KG1 (cell line): ENCODE measurements around the gene SMTNL1.

Source experiments
- DNase-seq: peaks from one replicate; lab custom pipeline; 2025; lab: John Stamatoyannopoulos, UW

Gene SMTNL1

DNA sequence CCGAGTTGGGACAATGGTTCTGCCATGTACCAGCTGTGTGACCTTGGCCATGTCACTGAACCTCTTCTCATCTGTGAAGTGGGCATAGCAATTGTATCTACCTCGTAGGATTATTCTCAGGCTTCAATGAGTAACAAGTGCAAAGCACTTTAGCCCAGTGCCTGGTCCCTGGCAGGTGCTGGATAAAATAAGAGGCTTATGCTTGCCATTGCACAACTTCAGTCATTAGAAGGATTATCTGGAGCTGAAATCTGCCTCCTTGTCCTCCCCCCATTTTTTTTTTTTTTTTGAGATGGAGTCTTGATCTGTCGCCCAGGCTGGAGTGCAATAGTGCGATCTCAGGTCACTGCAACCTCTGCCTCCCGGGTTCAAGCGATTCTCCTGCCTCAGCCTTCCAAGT is 7.2 kb downstream of the SMTNL1 start:
- no peak for DNase-seq

DNA sequence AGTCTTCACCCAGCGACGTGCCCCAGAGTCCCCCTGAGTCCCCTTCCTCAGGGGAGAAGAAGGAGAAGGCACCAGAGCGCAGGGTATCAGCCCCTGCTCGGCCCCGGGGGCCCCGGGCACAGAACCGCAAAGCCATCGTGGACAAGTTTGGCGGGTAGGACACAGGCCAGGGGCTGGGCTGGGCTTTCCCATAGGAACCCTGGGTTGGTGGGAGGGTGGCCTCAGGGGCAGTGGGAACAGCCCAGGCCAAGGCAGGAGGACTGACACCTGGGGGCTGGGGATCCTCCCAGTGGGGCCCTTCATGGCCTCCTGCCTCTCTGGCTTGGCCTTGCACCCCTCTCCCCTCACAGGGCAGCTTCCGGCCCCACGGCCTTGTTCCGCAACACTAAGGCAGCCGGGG is 8.5 kb downstream of the SMTNL1 start:
- DNase-seq, result no peak

DNA sequence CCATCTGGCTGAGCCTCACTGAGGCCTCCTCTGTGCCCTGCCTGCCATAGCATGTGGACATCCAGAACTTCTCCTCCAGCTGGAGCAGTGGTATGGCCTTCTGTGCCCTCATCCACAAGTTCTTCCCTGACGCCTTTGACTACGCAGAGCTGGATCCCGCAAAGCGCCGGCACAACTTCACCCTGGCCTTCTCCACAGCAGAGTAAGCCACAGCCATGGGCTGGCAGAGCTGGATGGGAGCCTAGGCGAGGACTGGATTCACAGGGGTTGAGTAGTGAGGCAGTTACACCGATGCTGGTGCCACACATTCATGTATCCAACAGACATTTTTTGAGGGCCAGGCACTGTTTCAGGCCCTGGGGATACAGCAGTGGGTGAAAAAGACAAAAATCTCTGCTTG is 9.1 kb downstream of the SMTNL1 start:
- DNase-seq, result no peak

DNA sequence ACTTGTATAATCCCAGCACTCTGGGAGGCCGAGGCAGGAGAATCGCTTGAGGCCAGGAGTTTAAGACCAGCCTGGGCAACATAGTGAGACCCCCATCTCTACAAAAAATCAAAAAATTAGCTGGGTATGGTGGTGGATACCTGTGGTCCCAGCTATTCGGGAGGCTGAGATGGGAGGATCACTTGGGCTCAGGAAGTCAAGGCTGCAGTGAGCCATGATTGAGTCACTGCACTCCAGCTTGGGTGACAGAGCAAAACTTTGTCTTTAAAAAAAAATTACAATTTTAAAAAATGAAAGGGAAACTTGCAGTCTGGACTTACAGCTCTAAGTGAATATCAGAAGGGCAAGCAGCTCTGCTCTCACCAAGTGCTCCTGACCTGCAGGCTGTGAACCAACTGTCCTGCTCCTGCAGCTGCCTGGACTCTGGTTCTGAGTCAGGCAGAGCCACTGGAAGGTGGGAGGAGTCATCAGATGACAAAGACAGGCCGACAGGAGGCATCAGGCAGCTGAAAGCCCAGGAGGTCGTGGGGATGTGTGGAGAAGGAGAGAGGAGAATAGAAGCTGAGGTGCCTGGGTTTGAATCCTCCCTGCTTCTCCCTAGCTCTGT is 9.6 kb downstream of the SMTNL1 start:
- DNase-seq, result no peak

DNA sequence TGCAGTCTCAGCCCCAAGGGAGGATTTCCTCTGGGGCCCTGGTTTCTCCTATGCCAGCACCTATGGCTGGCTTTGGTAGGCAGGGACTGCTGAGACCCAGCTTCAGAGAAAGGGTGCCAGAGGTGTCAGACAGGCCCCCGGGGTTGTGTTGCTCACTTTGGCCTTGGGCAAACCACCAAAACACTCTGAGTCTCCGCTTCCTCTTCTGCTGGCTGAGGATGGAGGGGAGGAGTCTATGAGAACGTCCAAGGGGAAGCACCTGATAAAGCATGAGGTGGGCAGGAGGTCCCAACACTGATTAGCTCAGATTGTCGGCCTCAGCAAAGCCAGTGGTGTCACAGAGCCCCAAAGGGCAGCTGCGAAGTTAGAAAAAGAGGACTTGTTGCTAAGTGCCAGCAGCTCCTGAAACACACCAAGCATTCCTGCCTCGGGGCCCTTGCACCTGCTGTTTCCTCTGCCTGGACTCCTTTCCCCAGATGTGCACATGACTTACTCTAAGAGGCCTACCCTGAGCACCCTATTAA is 10.5 kb downstream of the SMTNL1 start:
- DNase-seq, result no peak

DNA sequence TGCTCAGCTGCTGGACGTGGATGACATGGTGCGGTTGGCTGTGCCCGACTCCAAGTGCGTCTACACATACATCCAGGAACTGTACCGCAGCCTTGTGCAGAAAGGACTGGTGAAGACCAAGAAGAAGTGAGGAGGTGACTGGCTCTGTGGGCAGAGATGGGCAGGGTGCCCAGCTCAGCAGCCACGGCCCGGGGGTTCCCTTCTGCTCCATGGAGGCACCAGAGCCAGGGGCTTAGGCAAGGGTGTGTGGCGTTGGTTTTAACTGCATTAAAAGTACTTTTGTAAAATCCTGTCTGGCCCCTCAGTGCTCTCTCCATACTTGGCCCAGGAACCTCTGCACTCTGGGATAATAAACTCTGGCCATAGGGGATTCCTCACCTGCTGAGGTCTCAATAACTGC is 12.6 kb downstream of the SMTNL1 start:
- DNase-seq, result no peak

DNA sequence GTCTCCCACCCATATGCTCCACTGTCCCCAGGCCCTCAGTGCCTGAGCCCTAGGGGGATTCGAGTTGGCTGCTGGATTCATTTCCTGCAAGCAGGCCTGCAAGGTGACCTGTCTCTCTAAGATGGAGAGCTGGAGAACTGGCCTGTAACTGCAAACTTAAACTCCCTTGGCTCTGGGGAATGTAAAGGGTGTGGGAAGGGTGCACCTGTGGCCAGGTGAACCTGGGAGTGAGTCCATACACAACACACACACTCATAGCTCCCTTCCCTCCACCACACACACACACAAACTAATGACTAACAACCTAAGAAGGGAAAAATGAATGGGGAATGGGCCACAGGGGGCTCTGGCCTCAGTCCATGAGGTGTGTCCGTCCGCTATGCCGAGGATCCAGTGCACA is 14.5 kb downstream of the SMTNL1 start:
- no peak for DNase-seq

DNA sequence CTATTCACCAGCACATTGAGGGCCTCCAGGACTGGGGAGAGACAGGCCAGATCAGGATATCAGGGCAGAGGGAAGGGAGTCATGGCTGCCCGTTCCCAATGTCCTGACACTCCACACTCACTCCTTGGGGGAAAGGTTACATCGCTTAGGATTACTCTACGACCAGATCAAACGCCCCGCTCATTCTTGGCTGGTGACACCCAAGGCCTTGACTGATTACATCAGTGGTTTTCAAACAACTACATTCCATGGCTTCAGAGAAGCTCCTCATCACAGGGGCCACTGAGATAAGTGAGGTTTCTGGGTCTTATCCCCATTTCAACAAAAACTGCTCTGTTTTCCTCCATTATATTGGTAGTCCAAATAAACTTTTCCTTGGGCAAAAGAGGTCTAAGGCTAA is 15.1 kb downstream of the SMTNL1 start:
- DNase-seq, result no peak

DNA sequence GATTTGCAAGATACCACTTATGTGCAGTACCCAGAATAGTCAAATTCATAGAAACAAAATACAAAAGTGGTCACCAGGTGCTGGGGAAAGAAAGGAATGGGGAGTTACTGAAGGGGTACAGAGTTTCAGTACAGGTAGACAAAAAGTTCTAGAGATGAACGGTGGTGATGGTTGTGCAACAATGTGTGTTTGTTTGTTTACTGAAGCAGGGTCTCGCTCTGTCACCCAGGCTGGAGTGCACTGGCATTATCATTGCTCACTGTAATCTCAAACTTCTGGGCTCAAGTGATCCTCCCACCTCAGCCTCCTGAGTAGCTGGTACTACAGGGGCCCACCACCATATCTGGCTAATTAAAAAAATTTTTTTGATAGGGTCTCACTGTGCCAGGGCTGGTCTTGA is 18.0 kb downstream of the SMTNL1 start:
- DNase-seq, result no peak

DNA sequence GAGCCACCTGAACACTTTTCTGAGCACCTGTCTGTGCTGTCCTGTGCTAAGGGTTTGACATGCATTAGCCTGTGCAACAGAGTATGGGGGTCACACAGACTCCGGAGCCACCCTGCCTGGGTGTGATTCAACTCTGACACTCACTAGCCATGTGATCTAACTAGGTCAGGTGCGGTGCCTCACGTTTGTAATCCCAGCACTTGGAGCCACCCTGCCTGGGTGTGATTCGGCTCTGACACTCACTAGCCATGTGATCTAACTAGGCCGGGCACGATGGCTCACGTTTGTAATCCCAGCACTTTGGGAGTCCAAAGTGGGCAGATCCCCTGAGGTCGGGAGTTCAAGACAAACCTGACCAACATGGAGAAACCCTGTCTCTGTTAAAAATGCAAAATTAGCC is 18.6 kb downstream of the SMTNL1 start:
- no peak for DNase-seq

DNA sequence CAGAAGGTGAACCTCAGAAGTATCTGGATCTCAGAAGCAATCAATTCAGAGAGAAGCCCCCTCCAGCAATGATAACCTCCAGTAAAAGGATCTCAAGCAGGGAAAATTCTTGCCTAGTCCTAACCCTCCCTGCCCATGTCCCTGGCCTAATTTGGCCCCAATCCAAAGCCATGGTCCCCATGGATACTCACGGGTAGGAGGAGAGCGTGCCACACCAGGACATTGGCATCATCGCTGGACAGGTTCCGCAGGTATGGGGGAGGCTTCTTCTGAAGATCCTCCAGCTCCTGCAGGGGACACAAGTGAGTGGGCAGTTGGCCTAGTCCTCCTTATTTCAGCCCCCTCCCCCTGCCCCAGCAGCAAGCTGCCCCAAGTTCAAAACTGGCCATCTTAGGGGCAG is 22.8 kb downstream of the SMTNL1 start:
- no peak for DNase-seq

DNA sequence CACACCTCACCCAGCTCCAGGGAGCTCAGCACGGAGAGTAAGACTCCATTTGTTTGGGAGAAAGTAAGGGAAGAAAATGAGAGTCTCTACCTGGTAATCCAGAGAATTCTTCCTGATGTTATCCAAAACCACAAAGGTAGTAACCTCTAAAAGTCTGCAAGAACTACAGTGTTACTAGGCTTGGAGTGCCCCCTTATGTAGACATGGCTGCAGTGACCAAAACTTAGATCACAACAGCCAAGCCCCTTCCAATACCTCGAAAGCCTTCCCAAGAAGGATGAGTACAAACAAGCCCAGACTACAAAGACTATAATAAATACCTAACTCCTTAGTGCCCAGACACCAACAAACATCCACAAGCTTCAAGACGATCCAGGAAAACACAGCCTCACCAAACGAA is 25.2 kb downstream of the SMTNL1 start:
- no peak for DNase-seq

DNA sequence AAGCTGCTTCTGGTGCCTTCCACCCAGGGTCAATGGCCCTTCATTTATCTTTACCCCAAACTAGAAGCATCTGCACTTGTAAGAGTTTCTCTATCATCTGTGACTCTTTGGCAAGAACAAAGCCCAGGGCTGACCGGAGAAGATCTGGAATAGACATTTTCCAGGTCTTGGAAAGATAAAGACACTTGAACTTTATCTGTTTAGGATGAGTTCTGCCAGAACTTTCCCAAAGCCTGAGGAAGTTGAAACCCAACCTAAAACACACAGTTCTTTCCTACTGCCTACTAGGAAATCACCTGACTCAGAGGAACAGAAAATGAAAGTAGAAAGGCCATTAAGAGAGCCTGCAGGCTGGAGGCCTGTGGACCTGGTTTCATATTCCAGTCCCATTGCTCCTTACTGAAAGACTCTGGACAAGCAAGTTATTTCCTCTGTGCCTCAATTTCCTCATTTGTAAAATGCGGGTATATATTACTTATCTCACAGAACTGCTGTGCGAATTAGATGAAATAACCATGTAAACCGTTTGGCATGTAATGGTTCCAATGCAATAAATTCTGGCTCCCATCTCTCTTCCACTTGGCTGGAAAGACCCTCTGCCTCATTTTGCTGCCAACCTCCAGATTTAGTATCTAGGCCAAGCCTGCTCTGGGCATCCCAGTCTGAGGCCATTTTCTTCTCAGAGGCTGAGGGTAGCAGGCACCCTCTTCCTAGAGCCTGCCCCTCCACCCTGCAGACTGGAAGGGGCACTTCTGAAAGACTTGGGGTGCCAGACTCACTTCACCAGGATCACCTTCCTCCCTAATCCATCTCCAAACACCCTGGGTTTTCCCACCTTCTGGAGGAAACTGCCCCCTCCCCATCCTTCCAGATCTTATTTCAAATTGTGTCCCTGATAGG is 28.9 kb downstream of the SMTNL1 start:
- peak; percentile 61 for DNase-seq

DNA sequence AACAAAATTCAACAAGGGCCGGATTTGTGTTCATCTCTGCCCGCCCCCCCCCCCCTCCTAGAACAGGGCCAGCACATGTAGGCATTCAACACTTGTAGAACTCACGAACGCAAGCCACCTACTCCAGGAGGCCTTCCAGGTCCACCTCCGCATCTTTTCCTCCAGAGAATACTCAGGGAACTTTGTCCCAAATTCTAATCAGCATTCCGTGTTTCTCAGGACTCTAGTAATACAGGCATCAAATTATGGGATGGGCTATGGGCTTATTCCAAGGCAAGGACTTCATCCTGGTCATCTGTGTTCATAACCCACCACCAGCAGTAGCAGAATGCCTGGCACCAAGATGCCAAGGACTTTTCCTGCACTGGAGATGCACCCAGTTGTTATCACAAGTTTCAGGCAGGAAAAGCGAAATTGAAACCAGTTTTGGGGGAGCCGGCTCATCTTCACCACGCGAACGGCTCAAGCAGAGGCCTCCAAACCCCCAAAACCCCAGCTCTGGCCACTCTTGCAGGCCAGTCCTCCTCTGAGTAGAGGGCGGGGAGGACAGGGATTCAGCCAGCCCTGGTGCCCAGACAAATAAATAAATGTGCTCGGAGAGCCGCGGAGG is 29.6 kb downstream of the SMTNL1 start:
- DNase-seq, result no peak

DNA sequence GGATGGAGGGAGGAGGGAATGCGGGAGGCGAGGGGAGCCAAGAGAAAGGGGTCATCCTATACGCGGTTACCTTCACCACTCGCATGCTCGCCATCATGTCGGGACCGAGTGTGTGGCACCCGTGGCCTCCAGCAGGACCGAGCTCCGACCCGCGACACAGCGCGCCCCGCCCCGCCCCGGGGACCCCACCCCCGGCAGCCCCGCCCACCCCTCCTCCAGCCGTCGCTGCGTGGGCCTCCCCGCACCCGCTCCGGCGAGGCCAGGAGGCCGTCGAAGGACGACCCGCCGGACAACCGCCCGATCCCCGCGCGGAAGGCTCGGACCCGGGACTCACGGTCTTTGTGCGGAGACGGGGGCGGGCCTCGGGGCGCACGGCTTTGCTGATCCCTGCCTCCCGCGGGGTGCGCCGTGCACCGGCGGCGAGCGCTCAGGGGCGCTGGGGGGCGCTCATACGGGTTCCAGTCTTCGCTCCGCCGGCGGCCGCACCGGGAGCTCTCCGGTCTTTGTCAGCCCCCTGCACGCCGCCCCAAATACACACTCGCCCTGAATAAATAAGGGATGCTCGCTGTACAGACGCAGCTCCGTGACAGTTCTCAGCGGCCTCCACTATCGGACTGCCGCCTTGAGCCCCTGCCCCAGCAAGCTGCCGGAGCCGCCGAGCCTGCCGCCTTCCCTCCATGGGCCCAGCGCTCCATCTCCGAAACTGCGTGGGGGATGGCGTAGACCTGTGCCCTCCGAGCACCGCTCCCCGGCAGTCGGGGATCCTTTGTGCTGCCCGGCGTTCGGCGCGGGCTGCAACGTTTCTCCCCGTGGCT is 30.3 kb downstream of the SMTNL1 start, which contains the start of gene UBE2L6:
TSS of gene UBE2L6 (minus strand) at position 158 of the 815 bp plus-strand sequence. CDS start at position 97, 61 bp downstream.
- peak; percentile 65 for DNase-seq

DNA sequence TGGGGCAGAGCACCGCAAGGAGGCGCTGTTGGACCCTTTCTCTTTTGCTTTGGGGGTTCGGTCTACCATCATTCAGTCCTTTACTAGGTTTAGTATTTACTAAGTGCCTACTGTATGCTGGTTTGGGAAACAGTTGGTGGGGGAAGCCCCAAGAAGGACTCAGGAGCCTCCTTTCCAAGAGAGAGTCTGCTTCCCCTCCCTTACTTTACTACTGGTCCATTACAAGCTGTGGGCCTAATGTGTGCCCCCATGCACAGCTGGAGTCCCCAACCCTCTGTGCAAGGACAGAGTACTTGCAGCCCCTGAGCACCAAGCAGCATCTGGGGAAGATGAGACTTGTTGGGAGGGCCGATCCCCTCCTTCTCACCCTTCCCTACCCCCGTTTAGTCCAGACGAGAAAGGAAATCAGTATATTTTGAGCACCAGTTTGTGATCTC is 31.0 kb downstream of the SMTNL1 start:
- DNase-seq, result peak; percentile 92

DNA sequence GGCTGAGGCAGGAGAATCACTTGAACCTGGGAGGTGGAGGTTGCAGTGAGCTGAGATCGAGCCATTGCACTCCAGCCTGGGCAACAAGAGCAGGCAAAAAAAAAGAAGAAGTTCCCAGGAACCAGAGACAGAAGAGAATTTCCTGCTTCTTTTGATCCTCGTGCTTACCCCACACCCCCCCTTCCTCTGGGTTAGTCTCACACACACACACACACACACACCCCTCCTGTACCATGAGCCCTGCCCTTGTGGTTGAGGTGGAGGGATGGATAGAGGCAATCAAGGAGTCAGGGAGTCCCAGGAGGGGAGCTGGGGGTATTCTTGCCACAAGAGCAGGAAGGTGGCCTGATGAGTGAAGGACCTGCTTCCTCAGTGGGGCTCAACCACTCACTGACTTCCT is 34.2 kb downstream of the SMTNL1 start:
- peak; percentile 48 for DNase-seq

DNA sequence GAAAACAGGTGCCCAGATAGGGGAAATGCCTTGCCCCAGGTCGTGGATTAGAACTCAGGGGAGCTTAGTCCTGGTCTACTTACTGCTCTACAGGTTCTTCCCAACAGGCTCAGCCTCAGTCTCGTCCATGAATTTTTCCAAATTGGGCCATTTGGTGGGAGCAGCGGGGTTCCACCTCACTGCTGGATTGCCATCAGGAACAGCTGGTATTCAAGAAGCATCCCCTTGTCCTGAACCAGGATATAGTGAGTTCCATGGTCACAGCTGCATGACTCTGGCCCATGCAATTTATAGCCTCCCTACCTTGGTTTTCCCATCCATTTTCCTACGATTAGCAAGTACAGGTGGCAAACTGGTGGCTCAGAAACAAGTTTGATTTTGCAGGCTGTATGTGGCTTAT is 36.7 kb downstream of the SMTNL1 start:
- DNase-seq, result no peak

DNA sequence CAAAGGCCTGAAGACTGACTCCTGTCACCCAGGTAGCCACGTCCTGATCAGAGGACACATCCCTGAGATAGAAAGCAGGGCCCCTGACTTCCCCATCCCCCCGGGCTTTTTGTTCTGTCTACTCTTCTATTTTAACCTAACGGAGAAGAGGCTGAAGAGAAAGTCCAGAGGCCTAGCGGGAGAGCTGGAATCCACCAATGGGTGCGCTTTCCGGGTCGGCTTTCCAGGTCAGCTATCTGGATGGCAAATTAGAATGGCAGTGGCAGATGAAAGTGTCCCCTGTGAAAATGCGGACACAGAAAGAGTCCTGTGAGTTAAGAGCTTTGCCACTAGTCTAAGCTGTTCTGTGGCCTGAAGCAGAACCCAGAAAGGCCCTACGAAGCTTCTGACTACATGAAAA is 46.9 kb downstream of the SMTNL1 start:
- DNase-seq, result no peak

DNA sequence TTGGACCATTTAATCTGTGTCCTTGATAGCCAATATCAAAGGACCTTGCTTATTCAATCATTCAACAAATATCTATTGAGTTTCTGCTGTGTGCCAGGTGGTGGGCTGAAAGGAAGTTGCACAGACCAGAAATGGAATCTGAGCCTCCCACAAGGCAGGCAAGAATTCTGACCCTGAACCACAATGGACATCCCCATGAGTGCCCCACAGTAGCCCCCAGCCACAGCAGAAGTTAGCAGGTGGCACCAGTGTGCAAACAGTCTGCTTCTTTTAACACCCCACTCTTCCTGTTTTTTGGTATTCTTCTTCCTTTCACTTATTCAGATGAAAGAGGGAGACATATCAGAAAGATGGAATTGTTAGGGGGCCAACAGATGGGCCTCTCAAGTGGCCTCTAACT is 47.9 kb downstream of the SMTNL1 start:
- DNase-seq, result no peak

DNA sequence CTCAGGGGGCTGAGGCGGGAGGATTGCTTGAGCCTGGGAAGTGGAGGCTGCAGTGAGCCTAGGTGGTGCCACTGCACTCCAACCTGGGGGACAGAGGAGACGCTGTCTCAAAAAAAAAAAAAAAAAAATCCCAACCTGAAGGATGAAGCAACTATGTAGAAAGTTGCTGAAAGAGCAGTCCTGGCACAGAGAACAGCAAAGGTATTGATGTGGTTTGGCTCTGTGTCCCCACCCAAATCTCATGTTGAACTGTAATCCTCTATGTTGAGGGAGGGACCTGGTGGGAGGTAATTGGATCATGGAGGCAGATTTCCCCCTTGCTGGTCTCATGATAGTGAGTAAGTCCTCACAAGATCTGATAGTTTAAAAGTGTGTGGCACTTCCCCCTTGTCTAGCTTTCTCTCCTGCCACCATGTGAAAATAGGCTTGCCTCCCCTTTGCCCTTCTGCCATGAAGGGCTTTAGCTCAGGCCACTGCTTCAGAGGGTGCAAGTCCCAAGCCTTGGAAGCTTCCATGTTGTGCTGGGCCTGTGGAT is 49.4 kb downstream of the SMTNL1 start:
- DNase-seq, result no peak
